T-helper 2 cell treated with Interferon-gamma antibody and Interleukin-4, amounts not matched to agents 5 μg/mL and 100 μg/mL, for 36 hours (primary cell): ENCODE results near the gene KIAA1210.

Experiments
- DNase-seq: peaks from one replicate; pipeline ENCODE4 v3.0.0; 2021; ENCODE audit warnings: low spot score
- H3K27ac Mint-ChIP-seq: one replicate; pipeline ENCODE4 v1.8.0; 2021; ENCODE audit warnings: mild to moderate bottlenecking, mixed read lengths
- H3K27me3 Mint-ChIP-seq: one replicate; pipeline ENCODE4 v1.8.0; 2021; ENCODE audit warnings: low read depth, mixed read lengths
- H3K36me3 Mint-ChIP-seq: one replicate; pipeline ENCODE4 v1.8.0; 2021; ENCODE audit warnings: low read depth, mixed read lengths
- H3K4me1 Mint-ChIP-seq: one replicate; pipeline ENCODE4 v1.8.0; 2021; ENCODE audit warnings: low read depth, mixed read lengths
- H3K4me3 Mint-ChIP-seq: one replicate; pipeline ENCODE4 v1.8.0; 2022; ENCODE audit warnings: mild to moderate bottlenecking, moderate library complexity, mixed read lengths
- H3K9me3 Mint-ChIP-seq: one replicate; pipeline ENCODE4 v1.8.0; 2021; ENCODE audit warnings: mixed read lengths

Gene KIAA1210

GRCh38 chrX:119127650-119128049 lies at the start of gene KIAA1210:
Gene KIAA1210 (minus strand): TSS chrX:119127812. CDS start chrX:119123642, 4,170 bp downstream.
- no peak within 1 kb of the TSS for H3K27ac Mint-ChIP-seq
- no peaks in the 10 kb centered on the region for H3K4me1 Mint-ChIP-seq
- H3K27me3 Mint-ChIP-seq, result no peaks in the 10 kb centered on the region
- no peaks in the 10 kb centered on the region for H3K9me3 Mint-ChIP-seq
- DNase-seq, result no peak
- H3K36me3 Mint-ChIP-seq, result no peaks in the 10 kb centered on the region
- H3K4me3 Mint-ChIP-seq, result no peak within 1 kb of the TSS

GRCh38 chrX:119177278-119177677 lies 49.7 kb upstream of the KIAA1210 start:
- no peaks in the 10 kb centered on the region for H3K27me3 Mint-ChIP-seq
- DNase-seq, result no peak
- H3K27ac Mint-ChIP-seq, result no peak overlapping the region
- no peaks in the 10 kb centered on the region for H3K36me3 Mint-ChIP-seq
- no peaks in the 10 kb centered on the region for H3K9me3 Mint-ChIP-seq
- no peaks in the 10 kb centered on the region for H3K4me1 Mint-ChIP-seq
- H3K4me3 Mint-ChIP-seq, result no peak overlapping the region

GRCh38 chrX:119174900-119175299 lies 47.3 kb upstream of the KIAA1210 start:
- Mint-ChIP-seq H3K4me1 (no peaks in the 10 kb centered on the region), H3K27ac (no peak overlapping the region), H3K9me3 (no peaks in the 10 kb centered on the region), H3K27me3 (no peaks in the 10 kb centered on the region), H3K4me3 (no peak overlapping the region), H3K36me3 (no peaks in the 10 kb centered on the region)
- no peak for DNase-seq

GRCh38 chrX:119168104-119168503 lies 40.5 kb upstream of the KIAA1210 start:
- Mint-ChIP-seq H3K27ac (no peak overlapping the region), H3K4me1 (no peaks in the 10 kb centered on the region), H3K27me3 (no peaks in the 10 kb centered on the region), H3K36me3 (no peaks in the 10 kb centered on the region), H3K9me3 (no peaks in the 10 kb centered on the region), H3K4me3 (no peak overlapping the region)
- no peak for DNase-seq

- no peaks in the 10 kb centered on the region for H3K27me3 Mint-ChIP-seq
- no peak overlapping the region for H3K27ac Mint-ChIP-seq
- DNase-seq, result no peak
- H3K9me3 Mint-ChIP-seq, result no peaks in the 10 kb centered on the region
- no peaks in the 10 kb centered on the region for H3K36me3 Mint-ChIP-seq
- no peaks in the 10 kb centered on the region for H3K4me1 Mint-ChIP-seq
- H3K4me3 Mint-ChIP-seq, result no peak overlapping the region
Measured at GRCh38 chrX:119158226-119158625, 30.6 kb upstream of the KIAA1210 start.

- DNase-seq, result no peak
- no peaks in the 10 kb centered on the region for H3K9me3 Mint-ChIP-seq
Measured at GRCh38 chrX:119156241-119156640, 28.6 kb upstream of the KIAA1210 start.

GRCh38 chrX:119155416-119156035 lies 27.9 kb upstream of the KIAA1210 start:
- H3K4me3 Mint-ChIP-seq, result no peak overlapping the region
- H3K27ac Mint-ChIP-seq, result no peak overlapping the region
- no peaks in the 10 kb centered on the region for H3K36me3 Mint-ChIP-seq
- DNase-seq, result no peak
- H3K4me1 Mint-ChIP-seq, result no peaks in the 10 kb centered on the region
- H3K9me3 Mint-ChIP-seq, result no peaks in the 10 kb centered on the region
- no peaks in the 10 kb centered on the region for H3K27me3 Mint-ChIP-seq

More at GRCh38 chrX:119156241-119156640, 28.6 kb upstream of the KIAA1210 start:
- Mint-ChIP-seq H3K36me3 (no peaks in the 10 kb centered on the region), H3K4me3 (no peak overlapping the region), H3K27ac (no peak overlapping the region), H3K27me3 (no peaks in the 10 kb centered on the region), H3K4me1 (no peaks in the 10 kb centered on the region)

GRCh38 chrX:119151051-119151380 lies 23.4 kb upstream of the KIAA1210 start:
- DNase-seq, result no peak
- Mint-ChIP-seq H3K36me3 (no peaks in the 10 kb centered on the region), H3K27ac (no peak overlapping the region), H3K4me1 (no peaks in the 10 kb centered on the region), H3K9me3 (no peaks in the 10 kb centered on the region), H3K27me3 (no peaks in the 10 kb centered on the region), H3K4me3 (no peak overlapping the region)

GRCh38 chrX:119150163-119151050 lies 22.8 kb upstream of the KIAA1210 start:
- H3K27me3 Mint-ChIP-seq, result no peaks in the 10 kb centered on the region
- H3K9me3 Mint-ChIP-seq, result no peaks in the 10 kb centered on the region
- no peak overlapping the region for H3K4me3 Mint-ChIP-seq
- no peak for DNase-seq
- no peaks in the 10 kb centered on the region for H3K36me3 Mint-ChIP-seq
- no peaks in the 10 kb centered on the region for H3K4me1 Mint-ChIP-seq
- H3K27ac Mint-ChIP-seq, result no peak overlapping the region

- H3K27ac Mint-ChIP-seq, result no peak overlapping the region
- no peak overlapping the region for H3K4me3 Mint-ChIP-seq
- no peak for DNase-seq
- H3K36me3 Mint-ChIP-seq, result no peaks in the 10 kb centered on the region
- no peaks in the 10 kb centered on the region for H3K9me3 Mint-ChIP-seq
- no peaks in the 10 kb centered on the region for H3K27me3 Mint-ChIP-seq
- H3K4me1 Mint-ChIP-seq, result no peaks in the 10 kb centered on the region
Measured at GRCh38 chrX:119147486-119147885, 19.9 kb upstream of the KIAA1210 start.

- Mint-ChIP-seq H3K9me3 (no peaks in the 10 kb centered on the region), H3K4me1 (no peaks in the 10 kb centered on the region), H3K27me3 (no peaks in the 10 kb centered on the region), H3K27ac (no peak overlapping the region), H3K36me3 (no peaks in the 10 kb centered on the region), H3K4me3 (no peak overlapping the region)
- no peak for DNase-seq
Measured at GRCh38 chrX:119145241-119145653, 17.6 kb upstream of the KIAA1210 start.

GRCh38 chrX:119134466-119134865 lies 6.9 kb upstream of the KIAA1210 start:
- Mint-ChIP-seq H3K27ac (no peak overlapping the region), H3K4me3 (no peak overlapping the region), H3K27me3 (peaks cover 3% of the 10 kb centered on the region), H3K4me1 (no peaks in the 10 kb centered on the region), H3K9me3 (no peaks in the 10 kb centered on the region), H3K36me3 (no peaks in the 10 kb centered on the region)
- no peak for DNase-seq

- no peaks in the 10 kb centered on the region for H3K36me3 Mint-ChIP-seq
- H3K4me3 Mint-ChIP-seq, result no peak overlapping the region
Measured at GRCh38 chrX:119132961-119133360, 5.3 kb upstream of the KIAA1210 start.

GRCh38 chrX:119132316-119132715 lies 4.7 kb upstream of the KIAA1210 start:
- H3K4me1 Mint-ChIP-seq, result no peaks in the 10 kb centered on the region
- H3K27me3 Mint-ChIP-seq, result peaks cover 3% of the 10 kb centered on the region
- no peak overlapping the region for H3K4me3 Mint-ChIP-seq
- no peaks in the 10 kb centered on the region for H3K36me3 Mint-ChIP-seq
- H3K9me3 Mint-ChIP-seq, result no peaks in the 10 kb centered on the region
- no peak overlapping the region for H3K27ac Mint-ChIP-seq
- DNase-seq, result no peak

More at GRCh38 chrX:119132961-119133360, 5.3 kb upstream of the KIAA1210 start:
- peaks cover 3% of the 10 kb centered on the region for H3K27me3 Mint-ChIP-seq
- H3K27ac Mint-ChIP-seq, result no peak overlapping the region
- no peaks in the 10 kb centered on the region for H3K9me3 Mint-ChIP-seq
- H3K4me1 Mint-ChIP-seq, result no peaks in the 10 kb centered on the region
- DNase-seq, result no peak
